Adipose tissue (tissue), 3 donors: Measurements from ENCODE around the gene CASP5. TPM values are rescaled to one million over a fixed set of nuclear protein-coding genes. Genes with fewer than 3 reads are reported as not detected.
"Not testable (repeated sequence)": the region's sequence is repeated elsewhere in the genome, so short reads cannot be mapped to it uniquely, and the experiment has no call there.

Experiments used
- H3K27ac ChIP-seq: one replicate; pipeline ENCODE4 v1.5.1; 2013; ENCODE audit warnings: low read depth, low read length
- WGBS, 3 donors: extraction: QIAGEN DNeasy Blood & Tissue Kit; methylation state at CpG; one replicate each; pipeline ENCODE4 v1.1.7; 2013; 5-methylcytosine and 5-hydroxymethylcytosine counted together
- polyA plus RNA-seq, 3 donors: library from polyadenylated mRNA; stranded (reverse); fragments of 200-250 nt; gene quantifications; one replicate each; pipeline ENCODE4 v1.2.3, GENCODE V29; 2013
- donor health status: healthy with polysubstance abuse.
- donor health status: Bipolar disorder and iron deficiency.
- donor health status: healthy.

Gene CASP5
- 1 to 10 TPM in 1 of 3 donors, under 1 TPM in 2; 0.14 to 1.2 (median 0.51) TPM for polyA plus RNA-seq

DNA sequence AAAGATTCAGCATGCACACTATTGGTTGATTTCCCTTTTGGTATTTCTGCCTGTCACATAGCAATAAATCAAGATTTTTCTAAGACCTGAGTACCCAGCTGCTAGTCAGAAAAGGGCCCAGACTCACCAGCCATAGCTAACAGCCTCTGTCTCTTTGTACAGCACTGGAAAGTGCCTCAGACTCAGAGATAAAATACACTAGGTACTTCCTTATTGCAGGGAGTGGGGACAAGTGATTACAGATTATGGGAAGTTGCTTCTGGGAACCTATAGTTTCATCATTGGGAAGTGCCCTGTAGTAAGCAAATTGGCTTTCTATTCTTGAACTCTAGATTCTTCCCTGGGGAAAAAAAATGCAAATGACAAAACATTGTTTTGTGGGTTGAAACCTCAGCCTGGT lies at the start of gene CASP5:
Gene CASP5 (minus strand): TSS at position 166 of the 400 bp plus-strand sequence. CDS start 32 bp downstream, at position 134.
- H3K27ac ChIP-seq: no peak within 1 kb of the TSS

GRCh38 chr11:105072080-105072479 lies 49.1 kb upstream of the CASP5 start:
- 48 to 77% (median 76%) methylated on average over 1 to 2 of the region's 2 CpGs for WGBS, 3 donors

DNA sequence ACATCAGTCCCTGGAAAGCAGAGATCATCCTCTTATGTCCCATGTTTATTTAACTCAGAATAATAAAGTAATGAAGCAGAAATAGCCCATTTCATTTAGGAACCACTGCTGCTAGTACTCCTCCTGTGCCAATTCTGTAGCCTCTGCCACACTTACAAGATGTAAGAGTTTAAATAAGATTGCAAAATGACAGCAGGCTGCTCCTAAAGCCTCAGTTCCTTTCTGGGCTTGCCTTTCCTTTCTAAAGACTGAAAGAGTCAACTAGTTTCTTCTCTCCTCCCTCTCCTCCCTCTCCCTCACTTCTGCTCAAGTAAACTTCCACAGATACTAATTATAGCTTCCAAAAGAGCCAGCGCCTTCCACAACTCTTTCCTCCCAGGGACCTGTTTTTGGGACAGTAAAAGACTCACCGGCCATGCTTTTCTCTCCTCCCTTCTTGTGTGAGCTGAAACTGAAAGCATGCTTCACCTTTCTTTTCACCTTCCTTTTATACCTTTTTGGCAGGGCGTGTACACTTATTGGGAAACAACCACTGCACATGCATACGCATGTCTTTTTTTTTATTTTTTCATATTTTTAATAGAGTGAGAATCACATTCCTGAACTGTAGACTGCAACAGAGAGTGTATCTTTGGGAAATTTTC lies 48.2 kb upstream of the CASP5 start:
- 72 to 86% (median 78%) methylated on average over 4 of the region's 4 CpGs for WGBS, 3 donors
- H3K27ac ChIP-seq: no peak overlapping the region

More at GRCh38 chr11:105072080-105072479, 49.1 kb upstream of the CASP5 start:
- not testable (repeated sequence) for H3K27ac ChIP-seq

DNA sequence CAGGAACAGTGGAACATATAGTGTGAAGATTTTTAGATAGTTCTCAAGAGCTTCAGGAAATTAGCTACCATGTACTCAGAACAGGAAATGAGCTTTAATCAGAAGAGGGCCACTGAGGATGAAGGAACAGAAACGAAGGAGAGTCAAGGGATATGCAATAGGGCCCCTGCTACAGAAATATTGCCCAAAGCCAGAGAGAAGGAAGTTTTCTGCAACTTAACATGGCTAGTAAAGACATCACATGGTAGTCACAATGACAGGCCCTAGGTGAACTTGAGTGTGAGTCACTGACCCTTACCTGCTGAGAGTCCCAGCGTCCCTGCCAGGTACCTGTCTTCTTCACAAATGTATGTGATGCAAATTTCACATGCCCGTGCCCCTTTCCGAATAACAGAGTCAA lies 47.3 kb upstream of the CASP5 start:
- 86 to 93% (median 86%) methylated on average over 4 of the region's 4 CpGs for WGBS, 3 donors
- H3K27ac ChIP-seq: no peak overlapping the region

- H3K27ac ChIP-seq: not testable (repeated sequence)
- 0 to 98% (median 56%) methylated on average over 1 to 2 of the region's 2 CpGs for whole genome bisulfite sequencing, 3 donors
Measured at GRCh38 chr11:105069749-105070148, 46.8 kb upstream of the CASP5 start.

DNA sequence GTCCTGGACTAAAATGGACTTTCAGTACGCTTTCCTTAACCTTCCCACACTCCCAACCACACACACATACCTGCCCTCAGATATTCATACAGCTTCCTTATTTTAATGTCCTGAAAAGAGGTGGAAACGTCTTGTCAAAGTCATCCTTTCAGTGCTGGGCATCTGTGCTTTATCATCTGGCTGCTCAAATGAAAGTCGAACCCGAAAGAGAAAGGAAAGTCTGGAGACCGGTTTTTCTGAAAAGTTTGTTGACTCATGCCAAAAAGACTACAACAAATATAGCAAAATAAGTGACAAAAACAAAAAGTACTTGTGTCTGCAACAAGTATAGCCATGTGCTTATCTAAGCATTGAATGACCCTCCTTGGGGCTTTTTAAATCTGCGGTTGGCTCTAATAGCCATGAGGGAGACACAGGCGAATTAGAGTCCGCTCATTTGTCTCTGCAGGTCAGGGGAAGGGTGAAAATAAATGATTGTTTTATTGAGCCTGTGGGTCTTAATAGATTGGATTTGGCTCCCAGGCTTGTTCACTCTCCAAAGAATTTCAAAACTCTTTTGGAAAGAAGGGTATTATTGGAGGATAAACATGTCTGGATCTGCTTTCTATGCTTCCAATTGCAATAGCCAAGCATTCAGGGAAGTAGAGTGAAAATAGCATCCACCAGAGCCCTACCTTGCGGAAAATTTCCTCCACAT lies 40.4 kb upstream of the CASP5 start:
- not testable (repeated sequence) for H3K27ac ChIP-seq
- WGBS, 3 donors: 50 to 62% (median 58%) methylated on average over 9 of the region's 9 CpGs

DNA sequence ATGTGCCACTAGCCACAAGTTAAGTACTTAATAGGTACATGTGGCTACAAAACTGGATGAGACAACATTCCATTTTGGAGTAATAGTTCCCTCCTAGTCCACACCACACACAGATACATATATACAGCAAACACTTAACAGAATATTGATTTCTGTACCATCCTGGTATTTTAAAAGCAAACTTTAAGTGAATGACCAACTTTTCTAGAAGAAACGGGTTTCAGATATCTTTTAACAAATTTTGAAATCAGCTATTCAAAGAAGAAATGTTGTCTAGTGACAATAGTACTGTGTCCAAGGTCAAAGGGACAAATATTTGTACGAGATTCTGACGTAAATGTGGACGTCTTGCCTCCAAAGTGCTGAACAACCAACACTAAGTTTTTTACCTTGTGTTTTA lies 34.5 kb upstream of the CASP5 start:
- H3K27ac ChIP-seq: no peak overlapping the region
- 25 to 53% (median 49%) methylated on average over 4 of the region's 4 CpGs for WGBS, 3 donors

DNA sequence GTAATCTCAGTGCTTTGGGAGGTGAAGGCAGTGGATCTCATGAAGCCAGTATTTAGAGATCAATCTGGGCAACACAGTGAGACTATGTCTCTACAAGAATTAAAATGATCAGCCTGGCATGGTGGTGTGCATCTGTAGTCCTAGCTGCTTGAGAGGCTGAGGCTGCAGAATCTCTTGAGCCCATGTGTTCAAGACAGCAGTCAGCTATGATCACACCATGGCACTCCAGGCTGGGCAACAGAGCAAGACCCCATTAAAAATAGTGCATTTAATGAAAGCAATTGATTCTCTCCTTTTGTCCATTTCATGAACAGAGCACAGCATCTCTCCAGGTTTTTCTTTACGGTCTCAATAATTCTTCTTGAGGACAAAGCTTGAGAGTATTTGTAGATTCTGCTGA lies 33.5 kb upstream of the CASP5 start:
- no peak overlapping the region for H3K27ac ChIP-seq
- 91 to 97% (median 97%) methylated on average over 1 of the region's 1 CpG for WGBS, 3 donors

DNA sequence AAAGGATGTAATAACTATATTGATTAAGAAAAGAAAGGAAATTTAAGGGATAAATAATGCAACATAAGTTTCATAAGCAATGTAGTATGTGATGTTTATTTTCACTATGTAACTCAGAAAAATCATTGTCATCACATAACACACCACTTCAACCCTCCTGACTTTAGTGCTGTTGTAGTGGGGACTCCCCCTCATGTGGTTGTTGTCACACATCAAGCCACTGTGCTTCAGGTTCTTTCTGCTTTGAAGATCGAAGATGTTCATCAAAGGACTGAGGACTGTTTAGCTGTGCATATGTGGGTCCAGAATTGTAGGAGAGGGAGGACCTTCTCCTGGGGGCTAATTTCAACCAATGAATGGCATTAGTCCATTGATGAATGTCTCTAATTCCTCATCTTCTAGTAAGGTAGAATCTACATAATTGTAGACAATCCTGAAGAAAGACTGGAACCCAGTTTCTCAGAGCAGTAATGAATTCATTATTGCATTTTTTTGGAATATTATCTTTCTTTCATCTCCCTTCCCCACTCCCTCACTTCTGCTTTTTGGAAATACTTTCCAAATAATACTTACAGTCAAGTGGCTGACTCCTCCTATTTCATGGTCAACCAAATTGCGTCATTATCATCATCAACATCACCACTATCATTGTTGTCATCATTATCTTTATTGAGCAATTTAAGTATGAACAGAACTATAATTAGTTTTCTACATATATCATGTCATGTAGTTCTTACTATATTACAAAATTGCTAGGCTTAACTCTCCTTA lies 31.9 kb upstream of the CASP5 start:
- H3K27ac ChIP-seq: no peak overlapping the region
- whole genome bisulfite sequencing, 3 donors: 45 to 80% (median 73%) methylated on average over 2 of the region's 2 CpGs

- H3K27ac ChIP-seq: no peak overlapping the region
- WGBS, 3 donors: 82 to 89% (median 89%) methylated on average over 3 of the region's 3 CpGs
Measured at GRCh38 chr11:105052487-105052886, 29.5 kb upstream of the CASP5 start.

- no peak overlapping the region for H3K27ac ChIP-seq
- 59 to 98% (median 95%) methylated on average over 2 of the region's 2 CpGs for WGBS, 3 donors
Measured at GRCh38 chr11:105051559-105051958, 28.6 kb upstream of the CASP5 start.

GRCh38 chr11:105049481-105049880 lies 26.5 kb upstream of the CASP5 start:
- no peak overlapping the region for H3K27ac ChIP-seq
- 65 to 96% (median 89%) methylated on average over 1 of the region's 1 CpG for whole genome bisulfite sequencing, 3 donors

DNA sequence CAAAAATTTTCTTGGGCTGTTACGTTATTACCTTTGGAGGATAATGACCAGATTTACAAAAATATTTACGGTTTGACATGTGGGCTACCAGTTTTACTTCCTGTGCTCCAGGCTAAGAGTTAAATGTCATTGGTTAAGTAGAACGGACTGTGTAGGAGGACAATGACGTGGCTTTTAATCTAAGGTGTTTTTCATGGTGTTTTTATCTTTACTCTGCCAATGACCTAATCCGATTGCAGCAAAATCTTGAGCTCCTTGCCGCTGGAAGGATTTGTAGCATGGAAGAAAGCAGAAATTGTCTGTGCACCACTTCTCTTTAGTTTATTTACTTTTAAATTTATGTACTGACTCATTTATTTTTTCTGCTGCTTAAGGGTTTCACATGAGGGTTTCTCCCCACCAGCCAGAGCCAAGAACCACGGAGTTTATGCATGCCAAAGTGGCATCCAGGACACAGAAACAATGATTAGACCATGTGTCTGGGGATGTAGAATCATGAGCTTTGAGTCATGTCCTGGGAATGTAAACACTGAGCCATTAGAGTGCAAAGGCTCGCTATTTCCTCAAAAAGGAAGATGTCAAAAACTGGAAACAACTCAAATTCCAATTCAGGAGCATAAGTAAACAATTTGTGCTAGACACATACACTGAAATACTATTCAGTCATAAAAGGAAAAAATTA lies 24.1 kb upstream of the CASP5 start:
- H3K27ac ChIP-seq: no peak overlapping the region
- 51 to 69% (median 63%) methylated on average over 8 of the region's 8 CpGs for WGBS, 3 donors

DNA sequence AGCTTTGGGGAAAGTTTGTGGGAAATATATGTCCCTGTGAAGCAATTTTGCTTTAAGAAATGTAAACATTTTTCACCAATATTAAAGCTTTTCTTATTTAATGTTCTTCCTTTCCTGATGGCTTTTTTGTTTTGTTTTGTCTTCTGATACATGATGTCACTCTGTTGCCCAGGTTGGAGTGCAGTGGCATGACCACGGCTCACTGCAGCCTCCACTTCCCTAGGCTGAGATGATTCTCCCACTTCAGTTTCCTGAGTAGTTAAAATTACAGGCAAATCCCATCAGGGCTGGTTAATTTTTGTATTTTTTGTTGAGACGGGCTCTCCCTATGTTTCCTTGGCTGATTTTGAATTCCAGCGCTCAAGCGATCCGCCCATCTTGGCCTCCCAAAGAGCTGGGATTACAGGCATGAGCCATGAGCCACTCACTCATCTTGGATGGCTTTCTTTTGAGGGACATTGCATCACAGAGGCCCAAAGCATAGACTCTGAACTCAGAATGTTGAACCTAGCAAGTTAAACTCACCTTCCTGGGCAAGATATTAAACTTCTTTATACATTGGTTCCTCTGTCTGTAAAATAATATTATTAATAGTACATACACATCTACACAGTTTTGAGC lies 22.8 kb upstream of the CASP5 start:
- 62 to 93% (median 73%) methylated on average over 5 of the region's 5 CpGs for WGBS, 3 donors
- no peak overlapping the region for H3K27ac ChIP-seq

- 11 to 63% (median 16%) methylated on average over 5 of the region's 5 CpGs for WGBS, 3 donors
- H3K27ac ChIP-seq: not testable (repeated sequence)
Measured at GRCh38 chr11:105044557-105045524, 21.9 kb upstream of the CASP5 start, which contains the start of gene CARD16. CARD16 (minus strand) TSS chr11:105045335; CDS start chr11:105045297, 38 bp downstream.

- no peak overlapping the region for H3K27ac ChIP-seq
- WGBS, 3 donors: 88 to 93% (median 90%) methylated on average over 3 of the region's 3 CpGs
Measured at GRCh38 chr11:105042178-105042577, 19.2 kb upstream of the CASP5 start.

DNA sequence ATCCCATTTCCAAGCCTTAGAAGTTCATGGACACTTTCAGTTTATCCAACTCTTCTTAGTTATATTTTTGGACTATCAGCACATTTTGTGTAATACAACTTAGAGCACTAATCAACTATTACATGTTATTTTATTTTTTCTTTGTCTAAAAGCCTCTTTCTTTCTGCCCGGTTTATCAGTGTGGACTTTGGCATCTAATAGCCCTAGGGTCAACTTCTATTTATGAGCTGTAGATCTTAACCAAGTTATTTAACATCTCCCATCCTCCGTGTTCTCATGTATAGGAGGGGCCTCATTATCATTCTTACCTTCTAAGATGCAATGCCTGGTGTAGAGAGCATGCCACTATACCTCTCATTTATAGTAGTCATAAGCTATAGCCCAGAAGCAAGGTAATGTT lies 17.7 kb upstream of the CASP5 start:
- 62 to 99% (median 85%) methylated on average over 2 of the region's 2 CpGs for WGBS, 3 donors
- H3K27ac ChIP-seq: no peak overlapping the region
